Vagina (tissue), 2 donors: Measurements from ENCODE around the gene LIMK2. TPM values are rescaled to one million over a fixed set of nuclear protein-coding genes. Genes with fewer than 3 reads are reported as not detected.
A peak's percentile ranks its signal among the peaks of the same experiment; 100 is the strongest.

Experiments
- DNase-seq, 2 donors: peaks; one replicate each; pipeline ENCODE4 v3.0.0-alpha.2; 2017; ENCODE audit errors: extremely low spot score in 2 of 2
- H3K27ac ChIP-seq: fragments of 200-600 bp; sonication (generic); one replicate; pipeline ENCODE4 v1.5.1; 2019
- H3K27me3 ChIP-seq: fragments of 200-600 bp; sonication (generic); one replicate; pipeline ENCODE4 v1.5.1; 2019
- H3K36me3 ChIP-seq, 2 donors: fragments of 200-600 bp; sonication (generic); one replicate each; pipeline ENCODE4 v1.5.1; 2017 to 2019
- H3K4me1 ChIP-seq: fragments of 200-600 bp; sonication (generic); one replicate; pipeline ENCODE4 v1.5.1; 2019
- H3K4me3 ChIP-seq, 2 donors: fragments of 200-600 bp; sonication (generic); 1 replicate in 1 of 2; 2 replicates in 1 of 2; pipeline ENCODE4 v1.5.1; 2016 to 2019
- H3K9me3 ChIP-seq: fragments of 200-600 bp; sonication (generic); one replicate; pipeline ENCODE4 v1.5.1; 2019
- CTCF ChIP-seq, 3 experiments: fragments of 450-650 bp in 2 of 3; fragments of 200-600 bp in 1 of 3; sonication (generic) in 1 of 3; IDR thresholded peaks; one replicate each; pipeline ENCODE4 v1.5.1; 2017 to 2019; ENCODE audit warnings: antibody characterized with exemption in 3 of 3, mild to moderate bottlenecking in 2 of 3, moderate library complexity in 2 of 3
- POLR2A ChIP-seq, 2 donors: fragments of 450-650 bp; IDR thresholded peaks; one replicate each; pipeline ENCODE4 v1.6.1; 2017; ENCODE audit warnings: antibody characterized with exemption in 2 of 2, mild to moderate bottlenecking in 2 of 2, moderate library complexity in 2 of 2
- POLR2AphosphoS5 ChIP-seq, 2 donors: sonication (generic); formaldehyde crosslinking; IDR thresholded peaks; one replicate each; pipeline ENCODE4 v1.9.0; 2017; ENCODE audit warnings: antibody characterized with exemption in 2 of 2, mild to moderate bottlenecking in 2 of 2, low read depth in 1 of 2; ENCODE audit not compliant: insufficient read depth in 1 of 2
- intact Hi-C: fragments of 100-400 bp; cut with DNase I; formaldehyde crosslinking; loops from one replicate; pipeline ENCODE4 v1.15.1; 2023
- total RNA-seq: library from RNA; depleted of rRNA; stranded (reverse); fragments of >200 nt; gene quantifications from one replicate; pipeline ENCODE4 v1.2.3, GENCODE V29; 2016

The LIMK2 gene
- total RNA-seq, 1 donor from 2014 or later = 120 TPM

GRCh38 chr22:31279821-31280505 lies 67.9 kb downstream of the LIMK2 start:
- Histone ChIP-seq H3K36me3 (peaks cover 0 to 65% of the 10 kb centered on the region in 2 donors), H3K9me3 (no peaks in the 10 kb centered on the region), H3K27ac (no peak overlapping the region), H3K4me1 (peaks cover 7% of the 10 kb centered on the region), H3K27me3 (no peaks in the 10 kb centered on the region), H3K4me3 (no peak overlapping the region)
- no peak for DNase-seq
- no peak for TF ChIP-seq POLR2A (IDR thresholded peaks at IDR 0.05)
- TF ChIP-seq CTCF (IDR thresholded peaks at IDR 0.05) = no peak
- TF ChIP-seq POLR2AphosphoS5 (IDR thresholded peaks at IDR 0.05; ENCODE audit: insufficient read depth in 1 of 2, low read depth in 1 of 2) = no peak
- intact Hi-C loops = no loop called here

GRCh38 chr22:31281733-31282132 lies 69.6 kb downstream of the LIMK2 start:
- no peaks in the 10 kb centered on the region for H3K27me3 ChIP-seq
- intact Hi-C loops = no loop called here
- H3K36me3 ChIP-seq = peaks cover 0 to 60% of the 10 kb centered on the region in 2 donors
- H3K27ac ChIP-seq = no peak overlapping the region
- TF ChIP-seq POLR2A (IDR thresholded peaks at IDR 0.05) = no peak
- no peak for TF ChIP-seq POLR2AphosphoS5 (IDR thresholded peaks at IDR 0.05; ENCODE audit: insufficient read depth in 1 of 2, low read depth in 1 of 2)
- no peak for TF ChIP-seq CTCF (IDR thresholded peaks at IDR 0.05)
- peaks cover 9% of the 10 kb centered on the region for H3K4me1 ChIP-seq
- no peaks in the 10 kb centered on the region for H3K9me3 ChIP-seq
- no peak overlapping the region for H3K4me3 ChIP-seq
- no peak for DNase-seq

GRCh38 chr22:31282748-31283468 lies 70.8 kb downstream of the LIMK2 start:
- Histone ChIP-seq H3K36me3 (peaks cover 0 to 60% of the 10 kb centered on the region in 2 donors), H3K4me1 (peaks cover 14% of the 10 kb centered on the region)
- DNase-seq = no peak

GRCh38 chr22:31284281-31285155 lies 72.4 kb downstream of the LIMK2 start:
- Histone ChIP-seq H3K4me1 (peaks cover 30% of the 10 kb centered on the region), H3K4me3 (no peak overlapping the region), H3K9me3 (no peaks in the 10 kb centered on the region), H3K27ac (peak overlapping the region; percentile 71), H3K27me3 (no peaks in the 10 kb centered on the region), H3K36me3 (peaks cover 0 to 65% of the 10 kb centered on the region in 2 donors)
- intact Hi-C loops = no loop called here
- no peak for DNase-seq
- TF ChIP-seq CTCF (IDR thresholded peaks at IDR 0.05) (no peak), POLR2AphosphoS5 (IDR thresholded peaks at IDR 0.05; ENCODE audit: insufficient read depth in 1 of 2, low read depth in 1 of 2) (no peak), POLR2A (IDR thresholded peaks at IDR 0.05) (no peak)

More at GRCh38 chr22:31282748-31283468, 70.8 kb downstream of the LIMK2 start:
- H3K27ac ChIP-seq = peak overlapping the region; percentile 18
- no peak overlapping the region for H3K4me3 ChIP-seq
- TF ChIP-seq POLR2AphosphoS5 (IDR thresholded peaks at IDR 0.05; ENCODE audit: insufficient read depth in 1 of 2, low read depth in 1 of 2) (no peak), POLR2A (IDR thresholded peaks at IDR 0.05) (no peak), CTCF (IDR thresholded peaks at IDR 0.05) (no peak)
- no peaks in the 10 kb centered on the region for H3K9me3 ChIP-seq
- no peaks in the 10 kb centered on the region for H3K27me3 ChIP-seq
- intact Hi-C loops = no loop called here
